Measurements from ENCODE around the gene ZNF277.

Gene ZNF277

DNA sequence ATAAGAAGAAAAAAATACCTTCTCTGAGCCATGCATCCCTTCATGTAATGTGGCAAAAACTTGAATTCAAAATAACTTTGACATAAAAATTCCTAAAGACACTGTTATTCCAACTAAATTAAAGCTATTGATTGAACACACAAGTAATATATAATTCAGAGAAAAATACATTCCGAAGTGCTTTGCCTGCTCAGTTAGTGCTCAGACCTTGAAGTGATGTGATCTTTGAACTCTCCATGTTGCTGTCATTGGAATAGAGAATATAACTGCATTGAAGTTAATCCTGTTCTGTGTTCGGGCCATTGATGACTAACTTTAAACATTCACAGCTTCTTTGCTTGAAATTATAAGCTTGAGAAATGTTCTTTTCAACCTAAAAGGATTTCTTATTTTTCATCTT is 129.8 kb downstream of the ZNF277 start:
- no peak overlapping the region for H3K4me3 ChIP-seq (ENCODE audit: low read depth, low read length)
- TF ChIP-seq, protein P1, sequence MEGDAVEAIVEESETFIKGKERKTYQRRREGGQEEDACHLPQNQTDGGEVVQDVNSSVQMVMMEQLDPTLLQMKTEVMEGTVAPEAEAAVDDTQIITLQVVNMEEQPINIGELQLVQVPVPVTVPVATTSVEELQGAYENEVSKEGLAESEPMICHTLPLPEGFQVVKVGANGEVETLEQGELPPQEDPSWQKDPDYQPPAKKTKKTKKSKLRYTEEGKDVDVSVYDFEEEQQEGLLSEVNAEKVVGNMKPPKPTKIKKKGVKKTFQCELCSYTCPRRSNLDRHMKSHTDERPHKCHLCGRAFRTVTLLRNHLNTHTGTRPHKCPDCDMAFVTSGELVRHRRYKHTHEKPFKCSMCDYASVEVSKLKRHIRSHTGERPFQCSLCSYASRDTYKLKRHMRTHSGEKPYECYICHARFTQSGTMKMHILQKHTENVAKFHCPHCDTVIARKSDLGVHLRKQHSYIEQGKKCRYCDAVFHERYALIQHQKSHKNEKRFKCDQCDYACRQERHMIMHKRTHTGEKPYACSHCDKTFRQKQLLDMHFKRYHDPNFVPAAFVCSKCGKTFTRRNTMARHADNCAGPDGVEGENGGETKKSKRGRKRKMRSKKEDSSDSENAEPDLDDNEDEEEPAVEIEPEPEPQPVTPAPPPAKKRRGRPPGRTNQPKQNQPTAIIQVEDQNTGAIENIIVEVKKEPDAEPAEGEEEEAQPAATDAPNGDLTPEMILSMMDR (IDR thresholded peaks at IDR 0.05; ENCODE audit: low read depth, low read length), result no peak

- no peak overlapping the region for H3K4me3 ChIP-seq (ENCODE audit: low read depth, low read length)
- TF ChIP-seq, protein P1 (IDR thresholded peaks at IDR 0.05; ENCODE audit: low read depth, low read length), result no peak
Observed at GRCh38 chr7:112336936-112337576, 130.6 kb downstream of the ZNF277 start.

- TF ChIP-seq, protein P1 (IDR thresholded peaks at IDR 0.05; ENCODE audit: low read depth, low read length), result no peak
- no peak overlapping the region for H3K4me3 ChIP-seq (ENCODE audit: low read depth, low read length)
Observed at GRCh38 chr7:112337892-112338291, 131.4 kb downstream of the ZNF277 start.

DNA sequence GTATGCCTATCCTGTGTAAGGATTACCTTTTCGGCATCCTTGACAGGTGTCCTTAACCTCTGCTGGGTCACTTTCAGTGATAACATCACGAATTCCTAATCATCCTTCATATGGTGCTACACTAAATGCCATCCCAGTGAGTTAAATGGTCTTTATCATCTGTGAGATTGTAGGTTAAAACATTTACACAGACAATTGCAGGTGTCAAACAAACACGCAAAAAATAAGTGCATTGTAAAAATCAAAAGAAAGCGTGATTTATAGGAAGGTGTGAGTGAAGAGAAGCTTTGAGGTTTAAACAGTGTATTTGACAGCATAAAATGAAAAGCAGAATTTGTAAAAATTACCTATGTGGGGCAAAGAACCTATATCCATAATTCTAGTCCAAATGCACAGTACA is 132.3 kb downstream of the ZNF277 start:
- H3K4me3 ChIP-seq (ENCODE audit: low read depth, low read length), result no peak overlapping the region
- TF ChIP-seq, protein P1 (IDR thresholded peaks at IDR 0.05; ENCODE audit: low read depth, low read length), result no peak

- TF ChIP-seq, protein P1 (IDR thresholded peaks at IDR 0.05; ENCODE audit: low read depth, low read length), result no peak
- no peak overlapping the region for H3K4me3 ChIP-seq (ENCODE audit: low read depth, low read length)
Observed at GRCh38 chr7:112341464-112341863, 135.0 kb downstream of the ZNF277 start.

GRCh38 chr7:112346381-112347060 is 140.0 kb downstream of the ZNF277 start:
- no peak overlapping the region for H3K4me3 ChIP-seq (ENCODE audit: low read depth, low read length)
- TF ChIP-seq, protein P1 (IDR thresholded peaks at IDR 0.05; ENCODE audit: low read depth, low read length), result no peak

- H3K4me3 ChIP-seq (ENCODE audit: low read depth, low read length), result no peak overlapping the region
- TF ChIP-seq, protein P1 (IDR thresholded peaks at IDR 0.05; ENCODE audit: low read depth, low read length), result no peak
Observed at GRCh38 chr7:112347088-112347487, 140.6 kb downstream of the ZNF277 start.

All from WI38 (cell line).